Large intestine (tissue), 12 donors: ENCODE measurements around the gene ZNF80. TPM values are rescaled to one million over a fixed set of nuclear protein-coding genes. Genes with fewer than 3 reads are reported as not detected.
"Not testable (repeated sequence)": the region's sequence is repeated elsewhere in the genome, so short reads cannot be mapped to it uniquely, and the experiment has no call there.

ENCODE experiments used
- DNase-seq, 2 donors: peaks; one replicate each; pipeline versions ENCODE4 v3.0.0 to v3.0.0-alpha.2; 2013
- H3K27ac ChIP-seq: one replicate; pipeline ENCODE4 v1.5.1; 2013; ENCODE audit warnings: low read length
- H3K27me3 ChIP-seq: 2 replicates; pipeline ENCODE4 v1.6.1; 2013; ENCODE audit warnings: low read length; ENCODE audit not compliant: control insufficient read depth, insufficient read depth
- H3K36me3 ChIP-seq: 2 replicates; pipeline ENCODE4 v1.6.1; 2013; ENCODE audit warnings: low read length; ENCODE audit not compliant: control insufficient read depth, insufficient read depth
- H3K4me1 ChIP-seq: one replicate; pipeline ENCODE4 v1.6.1; 2013; ENCODE audit warnings: low read length; ENCODE audit not compliant: control insufficient read depth, insufficient read depth
- H3K4me3 ChIP-seq: one replicate; pipeline ENCODE4 v1.5.1; 2013; ENCODE audit warnings: low read length
- H3K9me3 ChIP-seq: one replicate; pipeline ENCODE4 v1.6.1; 2013; ENCODE audit warnings: mild to moderate bottlenecking, low read depth, low read length, moderate library complexity; ENCODE audit not compliant: control insufficient read depth
- WGBS: methylation state at CpG from one replicate; pipeline ENCODE4 v1.1.5; 2013; ENCODE audit warnings: low lambda C conversion rate; ENCODE audit not compliant: insufficient coverage; 5-methylcytosine and 5-hydroxymethylcytosine counted together
- long read RNA-seq, 11 donors: transcript quantifications; one replicate each; lab custom pipeline, GENCODE V29; 2026
- polyA plus RNA-seq: library from polyadenylated mRNA; unstranded; fragments of 120-200 nt; gene quantifications from one replicate; pipeline ENCODE4 v1.2.1, GENCODE V29; 2013

Gene ZNF80
- polyA plus RNA-seq = 0.03 TPM
- long read RNA-seq, donor 1 = 0 reads
- long read RNA-seq, donor 2 = 0 reads
- long read RNA-seq, donor 3 = 0 reads
- long read RNA-seq, donor 4 = 0 reads
- long read RNA-seq, donor 5 = 0 reads
- long read RNA-seq, donor 6 = 0 reads
- long read RNA-seq, donor 7 = 0 reads
- long read RNA-seq, donor 8 = 0 reads
- long read RNA-seq, donor 9 = 0 reads
- long read RNA-seq, donor 10 = 0 reads
- long read RNA-seq, donor 11 = 0 reads

DNA sequence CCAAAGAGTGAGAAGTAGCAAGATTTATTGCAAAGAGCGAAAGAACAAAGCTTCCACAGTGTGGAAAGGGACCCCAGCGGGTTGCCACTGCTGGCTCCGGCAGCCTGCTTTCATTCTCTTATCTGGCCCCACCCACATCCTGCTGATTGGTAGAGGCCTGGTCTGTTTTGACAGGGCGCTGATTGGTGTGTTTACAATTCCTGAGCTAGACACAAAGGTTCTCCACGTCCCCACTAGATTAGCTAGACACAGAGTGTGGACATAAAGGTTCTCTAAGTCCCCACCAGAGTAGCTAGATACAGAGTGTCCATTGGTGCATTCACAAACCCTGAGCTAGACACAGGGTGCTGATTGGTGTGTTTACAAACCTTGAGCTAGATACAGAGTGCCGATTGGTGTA, at the start of gene ZNF80:
Gene ZNF80, minus strand, starts transcription at position 101 of the 400 bp plus-strand sequence. CDS start 504 bp downstream, outside the sequence.
- not testable (repeated sequence) for H3K27me3 ChIP-seq

DNA sequence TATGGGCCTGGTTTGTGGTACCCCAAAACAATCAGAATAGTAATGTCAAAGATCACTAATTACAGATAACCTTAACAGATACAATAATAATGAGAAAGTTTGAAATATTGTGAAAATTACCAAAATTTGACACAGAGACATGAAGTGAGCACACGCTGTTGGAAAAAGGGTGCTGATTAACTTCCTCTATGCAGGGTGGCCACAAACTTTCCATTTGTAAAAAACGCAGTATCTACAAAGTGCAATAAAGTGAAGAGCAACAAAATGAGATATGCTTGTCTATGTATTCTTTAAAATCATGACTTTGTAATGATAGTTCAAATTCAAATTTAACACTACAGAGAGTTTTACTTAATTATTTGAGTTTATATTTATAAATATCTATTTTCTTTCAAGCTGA, 48.9 kb upstream of the ZNF80 start:
- WGBS = no CpG with 5 or more reads among the region's 2 CpGs
- H3K4me1 ChIP-seq = no peaks in the 10 kb centered on the region
- H3K27me3 ChIP-seq = no peaks in the 10 kb centered on the region
- H3K9me3 ChIP-seq = no peaks in the 10 kb centered on the region
- no peak overlapping the region for H3K27ac ChIP-seq
- H3K4me3 ChIP-seq = no peak overlapping the region
- no peaks in the 10 kb centered on the region for H3K36me3 ChIP-seq
- DNase-seq = no peak

More for the DNA sequence above, at the start of gene ZNF80:
- H3K27ac ChIP-seq, H3K36me3 ChIP-seq, H3K4me3 ChIP-seq, H3K4me1 ChIP-seq, H3K9me3 ChIP-seq, DNase-seq: not testable (repeated sequence)
- WGBS = no CpG with 5 or more reads among the region's 6 CpGs

GRCh38 chr3:114285648-114286230, 48.4 kb upstream of the ZNF80 start:
- Histone ChIP-seq H3K4me1 (no peaks in the 10 kb centered on the region), H3K27ac (no peak overlapping the region), H3K36me3 (no peaks in the 10 kb centered on the region), H3K4me3 (no peak overlapping the region), H3K9me3 (no peaks in the 10 kb centered on the region), H3K27me3 (no peaks in the 10 kb centered on the region)
- 100% methylated on average over 1 of the region's 3 CpGs for WGBS
- no peak for DNase-seq

- no peak overlapping the region for H3K4me3 ChIP-seq
- no peaks in the 10 kb centered on the region for H3K4me1 ChIP-seq
- DNase-seq = no peak
- no peak overlapping the region for H3K27ac ChIP-seq
- H3K9me3 ChIP-seq = no peaks in the 10 kb centered on the region
- H3K36me3 ChIP-seq = no peaks in the 10 kb centered on the region
- no peaks in the 10 kb centered on the region for H3K27me3 ChIP-seq
- WGBS = 100% methylated on average over 1 of the region's 1 CpG
Measured at GRCh38 chr3:114284644-114285043, 47.3 kb upstream of the ZNF80 start.

DNA sequence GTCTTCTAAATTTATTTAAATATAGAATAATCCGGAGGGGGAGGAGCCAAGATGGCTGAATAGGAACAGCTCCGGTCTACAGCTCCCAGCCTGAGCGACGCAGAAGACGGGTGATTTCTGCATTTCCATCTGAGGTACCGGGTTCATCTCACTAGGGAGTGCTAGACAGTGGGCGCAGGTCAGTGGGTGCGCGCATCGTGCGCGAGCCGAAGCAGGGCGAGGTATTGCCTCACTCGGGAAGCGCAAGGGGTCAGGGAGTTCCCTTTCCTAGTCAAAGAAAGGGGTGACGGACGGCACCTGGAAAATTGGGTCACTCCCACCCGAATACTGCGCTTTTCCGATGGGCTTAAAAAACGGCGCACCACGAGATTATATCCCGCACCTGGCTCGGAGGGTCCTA, 39.5 kb upstream of the ZNF80 start:
- not testable (repeated sequence) for H3K27ac ChIP-seq, H3K9me3 ChIP-seq, DNase-seq, H3K36me3 ChIP-seq, H3K4me3 ChIP-seq, H3K27me3 ChIP-seq, H3K4me1 ChIP-seq
- WGBS = no CpG with 5 or more reads among the region's 26 CpGs

DNA sequence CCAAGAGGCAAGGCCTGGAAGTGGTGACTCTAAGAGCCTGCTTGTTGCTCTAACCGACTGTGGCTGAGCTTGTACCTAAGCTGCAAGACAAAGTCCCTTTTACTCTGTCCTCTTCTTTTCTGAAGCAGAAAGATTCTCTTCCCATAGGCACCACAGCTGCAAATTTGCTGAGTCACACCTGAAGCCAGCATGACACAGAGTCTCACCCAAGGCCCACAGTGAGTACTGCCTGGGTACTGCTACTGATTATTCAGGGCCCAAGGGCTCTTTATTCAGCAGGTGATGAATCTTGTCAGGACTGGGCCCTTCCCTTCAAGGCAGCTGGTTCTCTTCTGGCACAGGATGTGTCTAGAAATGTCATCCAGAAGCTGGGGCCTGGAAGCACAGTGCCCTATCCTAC, 37.6 kb upstream of the ZNF80 start:
- Histone ChIP-seq H3K4me1 (no peaks in the 10 kb centered on the region), H3K9me3 (no peaks in the 10 kb centered on the region), H3K27me3 (no peaks in the 10 kb centered on the region), H3K36me3 (no peaks in the 10 kb centered on the region), H3K4me3 (no peak overlapping the region), H3K27ac (no peak overlapping the region)
- WGBS = no CpG with 5 or more reads among the region's 1 CpG
- DNase-seq = no peak

DNA sequence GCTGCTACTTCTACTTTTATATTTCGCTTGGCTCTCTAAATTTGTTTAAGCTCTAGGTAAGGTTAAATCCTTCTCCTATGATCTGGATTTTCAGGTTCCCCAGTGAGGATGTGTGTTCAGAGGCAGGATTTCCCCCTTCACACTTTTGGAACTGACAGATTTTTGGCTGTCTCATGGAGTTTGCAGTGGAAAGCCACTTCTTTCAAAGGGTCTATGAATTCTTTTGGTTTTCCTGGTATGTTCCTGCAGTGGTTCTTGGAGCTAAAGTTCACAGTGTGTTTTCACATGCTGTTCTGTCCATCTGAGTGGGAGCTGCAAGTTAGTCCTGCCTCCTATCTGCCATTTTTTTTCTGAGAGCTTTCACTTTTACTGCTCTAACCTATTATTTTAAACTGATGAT, 34.9 kb upstream of the ZNF80 start:
- DNase-seq = no peak
- no CpG with 5 or more reads among the region's 1 CpG for WGBS
- no peaks in the 10 kb centered on the region for H3K9me3 ChIP-seq

DNA sequence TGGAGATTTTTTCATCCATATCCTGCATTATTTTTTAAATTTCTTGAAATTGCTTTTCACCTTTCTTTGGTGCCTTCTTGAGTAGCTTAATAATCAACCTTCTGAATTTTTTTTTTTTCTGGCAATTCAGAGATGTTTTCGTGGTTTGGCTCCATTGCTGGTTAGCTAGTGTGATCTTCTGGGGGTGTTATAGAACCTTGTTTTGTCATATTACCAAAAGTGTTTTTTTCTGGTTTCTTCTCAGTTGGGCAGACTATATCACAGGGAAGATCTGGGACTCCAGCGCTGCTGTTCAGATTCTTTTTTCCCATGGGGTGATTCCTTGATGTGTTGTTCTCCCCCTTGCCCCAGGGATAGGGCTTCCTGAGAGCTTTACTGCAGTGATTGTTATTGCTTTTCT, 32.6 kb upstream of the ZNF80 start:
- no peaks in the 10 kb centered on the region for H3K36me3 ChIP-seq
- H3K9me3 ChIP-seq = no peaks in the 10 kb centered on the region
- H3K4me3 ChIP-seq = no peak overlapping the region
- DNase-seq = no peak
- H3K4me1 ChIP-seq = no peaks in the 10 kb centered on the region
- H3K27ac ChIP-seq = no peak overlapping the region
- no peaks in the 10 kb centered on the region for H3K27me3 ChIP-seq
- no CpG with 5 or more reads among the region's 2 CpGs for WGBS

More for the DNA sequence above, 34.9 kb upstream of the ZNF80 start:
- Histone ChIP-seq H3K36me3 (no peaks in the 10 kb centered on the region), H3K4me1 (no peaks in the 10 kb centered on the region), H3K4me3 (no peak overlapping the region), H3K27me3 (no peaks in the 10 kb centered on the region), H3K27ac (no peak overlapping the region)

DNA sequence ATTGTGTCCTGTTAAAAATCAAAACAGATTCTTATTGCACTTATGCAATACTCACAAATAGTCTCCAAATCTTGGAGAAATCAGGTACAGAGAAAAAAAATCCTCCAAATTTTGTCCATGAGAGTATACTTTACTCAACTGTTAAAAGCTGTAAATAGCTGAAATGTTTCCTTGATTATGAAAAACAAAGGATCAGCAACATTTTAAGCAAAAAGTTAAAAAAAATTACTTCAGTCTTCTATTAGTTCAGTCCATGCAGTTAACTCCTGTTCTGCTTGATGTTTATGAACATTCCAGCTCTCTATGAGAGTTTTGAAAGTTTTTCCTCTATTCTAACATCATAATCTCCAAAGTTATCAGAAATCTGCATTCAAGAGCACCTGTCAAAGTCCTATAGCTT, 22.8 kb upstream of the ZNF80 start:
- Histone ChIP-seq H3K27me3 (no peaks in the 10 kb centered on the region), H3K36me3 (no peaks in the 10 kb centered on the region), H3K27ac (no peak overlapping the region), H3K4me3 (no peak overlapping the region), H3K4me1 (no peaks in the 10 kb centered on the region), H3K9me3 (no peaks in the 10 kb centered on the region)
- DNase-seq = no peak

DNA sequence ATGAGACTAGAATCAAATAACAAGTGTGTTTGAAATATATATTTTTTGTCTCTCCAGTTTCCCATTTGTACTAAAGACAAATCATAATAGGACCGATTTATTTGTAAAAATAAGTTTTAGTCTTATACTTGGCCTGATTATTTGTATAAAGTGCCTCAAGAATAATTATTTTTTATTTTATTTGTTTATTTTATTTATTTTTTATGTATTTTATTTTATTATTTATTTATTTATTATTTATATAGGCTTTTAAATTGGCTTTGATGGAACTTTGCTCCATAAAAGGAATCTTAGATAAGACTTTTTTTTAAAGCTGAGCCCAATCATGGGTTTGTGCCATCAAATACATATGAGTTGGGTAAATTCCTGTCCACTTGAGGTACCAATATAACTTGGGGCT, 22.2 kb upstream of the ZNF80 start:
- Histone ChIP-seq H3K27me3 (no peaks in the 10 kb centered on the region), H3K4me1 (no peaks in the 10 kb centered on the region), H3K36me3 (no peaks in the 10 kb centered on the region), H3K4me3 (no peak overlapping the region), H3K27ac (no peak overlapping the region), H3K9me3 (no peaks in the 10 kb centered on the region)
- WGBS = no CpG with 5 or more reads among the region's 1 CpG
- no peak for DNase-seq

GRCh38 chr3:114253505-114253904, 16.1 kb upstream of the ZNF80 start:
- WGBS = no CpG with 5 or more reads among the region's 1 CpG
- Histone ChIP-seq H3K4me1 (no peaks in the 10 kb centered on the region), H3K27me3 (no peaks in the 10 kb centered on the region), H3K36me3 (no peaks in the 10 kb centered on the region), H3K9me3 (no peaks in the 10 kb centered on the region), H3K4me3 (no peak overlapping the region), H3K27ac (no peak overlapping the region)
- DNase-seq = no peak
